Astrocyte (in vitro differentiated cells and primary cell): ENCODE results near the gene VEGFA.

ENCODE experiments used
- EZH2 ChIP-seq: IDR thresholded peaks from 2 replicates; pipeline ENCODE4 v1.6.1; 2012; ENCODE audit warnings: mild to moderate bottlenecking, low read length, inconsistent platforms; ENCODE audit not compliant: insufficient read depth
- TF ChIP-seq, protein P1 (sequence below): IDR thresholded peaks from 2 replicates; pipeline ENCODE4 v1.5.1; 2011; ENCODE audit warnings: low read depth, mild to moderate bottlenecking, inconsistent platforms, low read length, moderate library complexity; ENCODE audit not compliant: insufficient read depth

DNA sequence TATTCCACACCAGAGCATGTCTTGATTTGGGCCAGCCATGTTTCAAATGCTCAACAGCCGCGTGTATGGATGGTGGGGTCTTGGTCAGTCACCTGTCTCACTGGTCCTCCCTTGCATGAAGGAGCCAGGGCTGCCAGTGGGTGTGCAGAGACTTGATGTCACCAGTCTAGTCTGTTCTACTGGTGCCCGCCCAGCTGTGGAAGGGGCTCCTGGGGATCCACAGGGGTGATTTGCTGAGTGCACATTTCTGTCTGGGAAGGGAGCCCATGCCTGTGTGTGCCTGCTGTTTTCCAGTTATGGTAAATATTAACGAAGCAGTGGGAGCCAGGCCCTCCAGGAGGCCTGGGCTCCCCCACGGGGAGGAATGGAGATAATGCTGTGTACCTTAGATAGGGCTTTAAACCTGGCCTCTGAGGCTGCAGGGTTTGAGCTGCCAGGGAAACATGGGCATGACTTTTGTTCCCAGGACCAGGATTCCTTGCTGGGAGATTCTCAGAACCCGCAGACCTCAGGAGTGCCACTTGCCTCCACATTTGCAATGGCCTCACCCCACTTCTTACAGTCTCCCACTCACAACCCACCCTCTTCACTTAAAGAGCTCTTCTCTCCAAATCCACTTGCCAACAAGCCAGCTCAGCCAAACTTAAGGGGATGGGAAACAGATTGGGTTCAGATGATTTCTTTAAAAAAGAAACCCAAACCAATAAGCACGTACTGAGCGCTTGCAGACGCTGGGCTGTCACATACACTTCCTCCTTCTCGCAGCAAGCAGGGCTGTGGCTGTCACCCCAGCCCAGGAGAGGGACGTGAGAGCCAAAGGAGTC, 54.1 kb downstream of the VEGFA start:
- TF ChIP-seq, protein P1, sequence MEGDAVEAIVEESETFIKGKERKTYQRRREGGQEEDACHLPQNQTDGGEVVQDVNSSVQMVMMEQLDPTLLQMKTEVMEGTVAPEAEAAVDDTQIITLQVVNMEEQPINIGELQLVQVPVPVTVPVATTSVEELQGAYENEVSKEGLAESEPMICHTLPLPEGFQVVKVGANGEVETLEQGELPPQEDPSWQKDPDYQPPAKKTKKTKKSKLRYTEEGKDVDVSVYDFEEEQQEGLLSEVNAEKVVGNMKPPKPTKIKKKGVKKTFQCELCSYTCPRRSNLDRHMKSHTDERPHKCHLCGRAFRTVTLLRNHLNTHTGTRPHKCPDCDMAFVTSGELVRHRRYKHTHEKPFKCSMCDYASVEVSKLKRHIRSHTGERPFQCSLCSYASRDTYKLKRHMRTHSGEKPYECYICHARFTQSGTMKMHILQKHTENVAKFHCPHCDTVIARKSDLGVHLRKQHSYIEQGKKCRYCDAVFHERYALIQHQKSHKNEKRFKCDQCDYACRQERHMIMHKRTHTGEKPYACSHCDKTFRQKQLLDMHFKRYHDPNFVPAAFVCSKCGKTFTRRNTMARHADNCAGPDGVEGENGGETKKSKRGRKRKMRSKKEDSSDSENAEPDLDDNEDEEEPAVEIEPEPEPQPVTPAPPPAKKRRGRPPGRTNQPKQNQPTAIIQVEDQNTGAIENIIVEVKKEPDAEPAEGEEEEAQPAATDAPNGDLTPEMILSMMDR = no peak
- no peak for TF ChIP-seq EZH2
